Activated naive CD4-positive, alpha-beta T cell treated with anti-CD3 and anti-CD28 coated beads, Interleukin-2, amount 50 U/mL, for 24 hours (primary cell): Measurements from ENCODE around the gene LAD1.

ENCODE experiments used
- H3K27ac Mint-ChIP-seq: one replicate; pipeline ENCODE4 v1.8.0; 2021; ENCODE audit warnings: mild to moderate bottlenecking, mixed read lengths
- H3K27me3 Mint-ChIP-seq: one replicate; pipeline ENCODE4 v1.8.0; 2021; ENCODE audit warnings: mixed read lengths
- H3K36me3 Mint-ChIP-seq: one replicate; pipeline ENCODE4 v1.8.0; 2021; ENCODE audit warnings: mixed read lengths
- H3K4me1 Mint-ChIP-seq: one replicate; pipeline ENCODE4 v1.8.0; 2021; ENCODE audit warnings: mixed read lengths
- H3K4me3 Mint-ChIP-seq: one replicate; pipeline ENCODE4 v1.8.0; 2021; ENCODE audit warnings: mild to moderate bottlenecking, mixed read lengths
- H3K9me3 Mint-ChIP-seq: one replicate; pipeline ENCODE4 v1.8.0; 2021; ENCODE audit warnings: mixed read lengths

Gene LAD1

GRCh38 chr1:201355471-201355870, 43.7 kb downstream of the LAD1 start:
- H3K27ac Mint-ChIP-seq, result no peak overlapping the region
- H3K4me1 Mint-ChIP-seq, result no peaks in the 10 kb centered on the region
- H3K36me3 Mint-ChIP-seq, result no peaks in the 10 kb centered on the region
- peaks cover 7% of the 10 kb centered on the region for H3K27me3 Mint-ChIP-seq
- H3K9me3 Mint-ChIP-seq, result no peaks in the 10 kb centered on the region
- H3K4me3 Mint-ChIP-seq, result no peak overlapping the region

- H3K4me3 Mint-ChIP-seq, result no peak overlapping the region
- peaks cover 7% of the 10 kb centered on the region for H3K27me3 Mint-ChIP-seq
Measured at GRCh38 chr1:201354901-201355295, 44.2 kb downstream of the LAD1 start.

GRCh38 chr1:201354151-201354900, 44.8 kb downstream of the LAD1 start:
- Mint-ChIP-seq H3K9me3 (no peaks in the 10 kb centered on the region), H3K27me3 (peaks cover 11% of the 10 kb centered on the region), H3K4me3 (no peak overlapping the region), H3K36me3 (no peaks in the 10 kb centered on the region), H3K4me1 (no peaks in the 10 kb centered on the region), H3K27ac (no peak overlapping the region)

More at GRCh38 chr1:201354901-201355295, 44.2 kb downstream of the LAD1 start:
- Mint-ChIP-seq H3K9me3 (no peaks in the 10 kb centered on the region), H3K36me3 (no peaks in the 10 kb centered on the region), H3K4me1 (no peaks in the 10 kb centered on the region), H3K27ac (no peak overlapping the region)

- Mint-ChIP-seq H3K36me3 (no peaks in the 10 kb centered on the region), H3K4me3 (no peak overlapping the region), H3K27ac (no peak overlapping the region), H3K9me3 (no peaks in the 10 kb centered on the region), H3K27me3 (peaks cover 12% of the 10 kb centered on the region), H3K4me1 (no peaks in the 10 kb centered on the region)
Measured at GRCh38 chr1:201353186-201353940, 45.8 kb downstream of the LAD1 start.

- H3K9me3 Mint-ChIP-seq, result no peaks in the 10 kb centered on the region
- no peak overlapping the region for H3K4me3 Mint-ChIP-seq
- H3K27me3 Mint-ChIP-seq, result peaks cover 15% of the 10 kb centered on the region
Measured at GRCh38 chr1:201351617-201352016, 47.5 kb downstream of the LAD1 start.

GRCh38 chr1:201350884-201351283, 48.2 kb downstream of the LAD1 start:
- Mint-ChIP-seq H3K27me3 (peaks cover 16% of the 10 kb centered on the region), H3K4me3 (no peak overlapping the region), H3K4me1 (no peaks in the 10 kb centered on the region), H3K27ac (no peak overlapping the region), H3K9me3 (no peaks in the 10 kb centered on the region), H3K36me3 (no peaks in the 10 kb centered on the region)

More at GRCh38 chr1:201351617-201352016, 47.5 kb downstream of the LAD1 start:
- H3K36me3 Mint-ChIP-seq, result no peaks in the 10 kb centered on the region
- no peak overlapping the region for H3K27ac Mint-ChIP-seq
- no peaks in the 10 kb centered on the region for H3K4me1 Mint-ChIP-seq

- peaks cover 16% of the 10 kb centered on the region for H3K27me3 Mint-ChIP-seq
Measured at GRCh38 chr1:201350361-201350725, 48.8 kb downstream of the LAD1 start.

GRCh38 chr1:201349092-201349491, 50.0 kb downstream of the LAD1 start:
- Mint-ChIP-seq H3K4me3 (no peak overlapping the region), H3K9me3 (no peaks in the 10 kb centered on the region), H3K4me1 (no peaks in the 10 kb centered on the region), H3K36me3 (no peaks in the 10 kb centered on the region), H3K27me3 (peaks cover 18% of the 10 kb centered on the region), H3K27ac (no peak overlapping the region)

More at GRCh38 chr1:201350361-201350725, 48.8 kb downstream of the LAD1 start:
- H3K36me3 Mint-ChIP-seq, result no peaks in the 10 kb centered on the region
- no peak overlapping the region for H3K4me3 Mint-ChIP-seq
- no peaks in the 10 kb centered on the region for H3K4me1 Mint-ChIP-seq
- no peaks in the 10 kb centered on the region for H3K9me3 Mint-ChIP-seq
- H3K27ac Mint-ChIP-seq, result no peak overlapping the region

- Mint-ChIP-seq H3K4me3 (no peak overlapping the region), H3K9me3 (no peaks in the 10 kb centered on the region), H3K27me3 (peaks cover 18% of the 10 kb centered on the region), H3K36me3 (no peaks in the 10 kb centered on the region), H3K4me1 (no peaks in the 10 kb centered on the region), H3K27ac (peak overlapping the region; percentile 5)
Measured at GRCh38 chr1:201348211-201348566, 50.9 kb downstream of the LAD1 start.

GRCh38 chr1:201347498-201348210, 51.5 kb downstream of the LAD1 start:
- Mint-ChIP-seq H3K27me3 (peaks cover 18% of the 10 kb centered on the region), H3K4me1 (no peaks in the 10 kb centered on the region), H3K9me3 (no peaks in the 10 kb centered on the region), H3K4me3 (no peak overlapping the region), H3K36me3 (no peaks in the 10 kb centered on the region), H3K27ac (no peak overlapping the region)

GRCh38 chr1:201346987-201347386, 52.1 kb downstream of the LAD1 start:
- peaks cover 18% of the 10 kb centered on the region for H3K27me3 Mint-ChIP-seq
- H3K4me3 Mint-ChIP-seq, result no peak overlapping the region
- H3K9me3 Mint-ChIP-seq, result no peaks in the 10 kb centered on the region
- no peaks in the 10 kb centered on the region for H3K36me3 Mint-ChIP-seq
- no peaks in the 10 kb centered on the region for H3K4me1 Mint-ChIP-seq
- no peak overlapping the region for H3K27ac Mint-ChIP-seq

- Mint-ChIP-seq H3K27ac (no peak overlapping the region), H3K9me3 (no peaks in the 10 kb centered on the region), H3K36me3 (no peaks in the 10 kb centered on the region), H3K4me1 (no peaks in the 10 kb centered on the region), H3K4me3 (no peak overlapping the region), H3K27me3 (peaks cover 16% of the 10 kb centered on the region)
Measured at GRCh38 chr1:201346337-201346939, 52.7 kb downstream of the LAD1 start.

GRCh38 chr1:201345081-201345355, 54.1 kb downstream of the LAD1 start:
- H3K4me1 Mint-ChIP-seq, result no peaks in the 10 kb centered on the region
- no peak overlapping the region for H3K4me3 Mint-ChIP-seq
- H3K27ac Mint-ChIP-seq, result no peak overlapping the region
- H3K36me3 Mint-ChIP-seq, result no peaks in the 10 kb centered on the region
- no peaks in the 10 kb centered on the region for H3K9me3 Mint-ChIP-seq
- H3K27me3 Mint-ChIP-seq, result peaks cover 10% of the 10 kb centered on the region

- Mint-ChIP-seq H3K36me3 (no peaks in the 10 kb centered on the region), H3K4me1 (no peaks in the 10 kb centered on the region), H3K9me3 (no peaks in the 10 kb centered on the region), H3K4me3 (no peak overlapping the region), H3K27ac (no peak overlapping the region), H3K27me3 (peaks cover 8% of the 10 kb centered on the region)
Measured at GRCh38 chr1:201344206-201345080, 54.7 kb downstream of the LAD1 start.

- H3K4me1 Mint-ChIP-seq, result no peaks in the 10 kb centered on the region
Measured at GRCh38 chr1:201341377-201341776, 57.7 kb downstream of the LAD1 start.

More at GRCh38 chr1:201341377-201341776, 57.7 kb downstream of the LAD1 start:
- Mint-ChIP-seq H3K27ac (no peak overlapping the region), H3K27me3 (peaks cover 2% of the 10 kb centered on the region), H3K4me3 (no peak overlapping the region), H3K36me3 (no peaks in the 10 kb centered on the region), H3K9me3 (no peaks in the 10 kb centered on the region)
